Measurements from ENCODE around the gene KRT39.
"Not testable (repeated sequence)": the region's sequence is repeated elsewhere in the genome, so short reads cannot be mapped to it uniquely, and the experiment has no call there.

KRT39 gene

GRCh38 chr17:40966848-40967247 is at the start of gene KRT39:
Gene KRT39 (minus strand): TSS chr17:40966948. CDS start chr17:40966856, 92 bp downstream.
- DNase-seq (ENCODE audit: low read depth) = no peak

DNA sequence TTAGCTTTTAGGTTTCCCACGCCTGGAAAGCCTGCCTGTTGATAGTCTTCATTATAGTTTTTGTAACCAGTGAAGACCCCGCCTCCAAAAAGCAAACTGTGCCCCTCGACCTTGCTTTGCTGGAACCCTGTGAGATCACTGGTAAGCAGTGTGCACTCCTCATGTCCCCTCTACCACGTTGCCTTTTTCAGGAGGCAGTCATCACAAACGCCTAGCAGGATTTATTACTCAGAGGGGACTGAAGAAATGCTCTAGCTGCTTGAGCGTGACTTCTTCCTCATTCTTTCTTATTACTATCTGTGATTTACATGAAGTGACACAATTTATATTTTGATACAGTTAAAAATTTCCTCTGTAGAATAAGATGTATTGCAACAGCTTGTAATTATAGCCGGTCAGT is 48.7 kb upstream of the KRT39 start:
- DNase-seq (ENCODE audit: low read depth) = no peak

DNA sequence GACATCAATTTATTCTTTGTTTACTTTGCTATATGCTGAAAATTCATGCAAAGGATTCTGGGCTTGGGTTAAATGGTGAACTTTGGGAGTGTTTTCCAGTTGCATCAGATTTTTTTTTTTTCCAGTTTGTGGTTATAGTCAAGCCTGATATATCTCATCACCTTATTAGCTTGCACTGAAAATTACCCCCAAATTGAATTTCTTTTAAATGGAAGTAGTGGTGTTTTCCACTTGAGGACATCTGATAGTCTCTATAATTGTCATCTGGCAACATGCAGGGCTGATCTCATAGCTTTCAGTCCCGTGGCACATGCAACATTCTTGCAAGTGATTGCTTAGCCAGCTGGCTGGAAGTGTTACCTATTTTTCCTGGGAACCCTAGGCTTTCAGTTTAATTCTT is 46.9 kb upstream of the KRT39 start:
- peak; percentile 72 for DNase-seq (ENCODE audit: low read depth)

- no peak for DNase-seq (ENCODE audit: low read depth)
Measured at GRCh38 chr17:41013181-41013580, 46.4 kb upstream of the KRT39 start.

GRCh38 chr17:41012326-41013120 is 45.8 kb upstream of the KRT39 start:
- DNase-seq (ENCODE audit: low read depth) = no peak

- peak; percentile 33 for DNase-seq (ENCODE audit: low read depth)
Measured at GRCh38 chr17:41010441-41010840, 43.7 kb upstream of the KRT39 start.

GRCh38 chr17:41009936-41010335 is 43.2 kb upstream of the KRT39 start:
- DNase-seq (ENCODE audit: low read depth) = no peak

DNA sequence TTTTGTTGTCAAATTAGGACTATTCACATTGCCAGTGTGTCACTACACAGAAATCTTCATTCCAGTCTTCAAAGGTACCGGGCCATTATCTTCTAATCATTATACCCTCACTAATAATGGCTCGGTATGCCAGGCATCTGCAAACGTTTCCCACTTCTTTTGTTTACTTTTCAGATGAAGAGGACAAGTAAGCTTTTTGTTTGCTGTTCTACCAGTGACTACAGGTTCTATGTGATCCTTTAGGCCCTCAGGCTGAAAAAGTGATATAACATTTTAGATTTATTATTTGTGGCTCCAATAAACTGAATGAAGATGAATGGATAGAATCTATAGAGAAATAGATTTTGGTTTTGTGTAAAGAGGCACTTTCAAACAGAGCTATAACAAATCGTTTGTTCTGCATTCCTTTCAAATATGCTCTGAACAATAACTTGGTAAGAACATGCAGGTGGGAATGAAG is 42.6 kb upstream of the KRT39 start:
- no peak for DNase-seq (ENCODE audit: low read depth)

- no peak for DNase-seq (ENCODE audit: low read depth)
Measured at GRCh38 chr17:41008811-41009210, 42.1 kb upstream of the KRT39 start, which contains the start of gene KRTAP3-1. Gene KRTAP3-1 (minus strand): TSS chr17:41009128. CDS start chr17:41009074, 54 bp downstream.

DNA sequence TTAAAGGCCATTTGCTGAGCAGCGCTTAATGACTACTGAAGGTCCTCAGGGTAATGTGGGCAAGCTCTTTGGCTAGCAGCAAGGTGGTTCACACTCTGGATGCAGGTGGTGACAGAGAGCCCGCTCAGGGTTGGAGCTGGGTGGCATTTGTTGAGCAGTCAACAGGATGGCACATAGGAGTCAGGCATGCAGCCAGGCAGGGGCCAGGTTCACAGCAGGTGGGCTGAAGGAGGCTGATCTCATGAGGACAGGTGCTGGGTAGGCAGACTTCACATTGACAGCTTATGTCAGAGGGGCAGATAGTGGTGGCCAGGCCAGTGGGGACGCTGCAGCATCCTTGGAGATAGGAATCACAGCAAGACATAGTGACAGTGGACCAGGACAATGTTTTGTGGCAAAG is 37.6 kb upstream of the KRT39 start:
- no peak for DNase-seq (ENCODE audit: low read depth)

DNA sequence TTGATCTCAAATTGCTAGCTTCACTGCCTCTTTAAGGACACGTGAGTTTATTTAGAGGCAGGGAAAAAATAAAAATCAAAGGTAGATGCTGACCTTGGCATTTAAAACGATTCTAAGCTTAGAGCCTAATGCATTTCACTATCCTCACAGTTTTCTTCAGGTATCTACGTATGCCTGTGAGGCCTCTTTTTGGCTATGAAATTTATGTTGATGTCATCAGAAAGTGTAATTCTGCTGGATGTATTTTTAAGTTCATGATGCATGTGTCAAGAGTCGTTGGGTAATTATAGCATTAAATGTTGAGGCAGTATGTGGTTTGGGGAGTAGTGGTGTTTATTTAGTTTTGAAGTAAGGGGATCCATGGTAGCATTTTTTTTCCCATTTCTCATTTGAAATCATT is 37.2 kb upstream of the KRT39 start:
- DNase-seq (ENCODE audit: low read depth) = no peak

GRCh38 chr17:41002814-41003213 is 36.1 kb upstream of the KRT39 start:
- no peak for DNase-seq (ENCODE audit: low read depth)

DNA sequence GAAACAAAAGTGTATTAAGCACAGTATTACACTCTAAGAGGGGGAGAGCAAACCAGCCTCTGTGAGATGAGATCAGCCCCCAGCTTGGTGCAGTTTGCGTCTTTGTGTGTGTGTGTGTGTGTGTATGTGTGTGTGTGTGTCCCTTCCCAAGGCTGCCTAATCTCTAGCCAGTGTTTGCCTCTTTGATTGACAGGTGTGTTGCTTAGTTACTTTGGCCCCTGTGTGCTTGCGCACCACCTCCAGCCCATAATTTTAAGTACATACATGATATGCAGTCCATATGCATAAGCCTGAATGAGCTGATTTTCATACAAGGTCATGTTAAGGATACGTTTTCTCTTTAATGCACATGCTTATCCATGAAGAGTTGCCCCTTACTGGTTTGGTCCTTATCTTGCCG is 35.0 kb upstream of the KRT39 start:
- DNase-seq (ENCODE audit: low read depth) = no peak

- DNase-seq (ENCODE audit: low read depth) = not testable (repeated sequence)
Measured at GRCh38 chr17:40999563-40999962, 32.8 kb upstream of the KRT39 start, which contains the start of gene KRTAP3-2. Gene KRTAP3-2 (minus strand): TSS chr17:40999906. CDS start chr17:40999853, 53 bp downstream.

DNA sequence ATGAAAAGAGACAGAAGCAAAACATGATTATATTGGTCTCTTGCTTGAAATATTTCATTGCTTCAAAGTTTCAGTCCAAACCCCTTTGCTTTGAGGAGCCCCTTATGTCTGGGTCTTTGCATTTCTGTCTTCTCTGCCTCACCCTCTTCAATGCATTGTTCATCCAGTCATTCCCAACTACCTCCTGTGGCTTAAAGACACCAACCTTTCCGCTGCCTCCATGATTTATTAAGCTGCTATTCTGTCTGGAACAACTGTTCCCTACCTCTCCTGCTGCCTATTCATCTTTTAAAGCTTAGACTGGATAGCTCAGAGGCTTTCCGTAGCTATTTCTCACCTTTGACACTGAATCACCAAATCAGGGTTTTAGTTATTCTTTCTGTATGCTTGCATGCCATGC is 30.6 kb upstream of the KRT39 start:
- DNase-seq (ENCODE audit: low read depth) = no peak

- no peak for DNase-seq (ENCODE audit: low read depth)
Measured at GRCh38 chr17:40996829-40997228, 30.1 kb upstream of the KRT39 start.

GRCh38 chr17:40995116-40995515 is 28.4 kb upstream of the KRT39 start:
- no peak for DNase-seq (ENCODE audit: low read depth)

GRCh38 chr17:40993839-40994238 is 27.1 kb upstream of the KRT39 start, which contains the start of gene KRTAP3-3:
Gene KRTAP3-3 (minus strand): TSS chr17:40994164. CDS start chr17:40994097, 67 bp downstream.
- DNase-seq (ENCODE audit: low read depth) = no peak

GRCh38 chr17:40993084-40993483 is 26.3 kb upstream of the KRT39 start:
- no peak for DNase-seq (ENCODE audit: low read depth)

DNA sequence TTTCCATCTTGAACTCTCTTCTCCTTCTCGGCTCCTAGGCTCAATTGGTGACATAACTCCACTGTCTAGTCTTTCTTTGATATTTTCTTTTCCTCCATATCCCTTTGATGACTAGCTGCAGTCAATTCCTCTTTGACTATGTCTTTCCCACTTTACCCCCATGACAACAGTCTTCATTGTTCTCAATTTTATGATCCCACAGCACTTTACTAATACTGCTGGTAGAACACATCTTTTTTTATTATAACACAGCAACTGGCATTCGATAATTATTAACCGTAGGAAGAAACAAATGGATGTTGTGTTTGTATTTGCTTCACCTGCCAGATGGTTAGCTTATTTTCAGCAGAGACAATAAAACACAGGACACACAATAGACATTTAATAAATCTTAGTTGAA is 25.9 kb upstream of the KRT39 start:
- no peak for DNase-seq (ENCODE audit: low read depth)

GRCh38 chr17:40986920-40987319 is 20.2 kb upstream of the KRT39 start:
- no peak for DNase-seq (ENCODE audit: low read depth)

- no peak for DNase-seq (ENCODE audit: low read depth)
Measured at GRCh38 chr17:40984226-40984625, 17.5 kb upstream of the KRT39 start, which contains the start of gene KRT40. Gene KRT40 (minus strand): TSS chr17:40984326. CDS start chr17:40984273, 53 bp downstream.

DNA sequence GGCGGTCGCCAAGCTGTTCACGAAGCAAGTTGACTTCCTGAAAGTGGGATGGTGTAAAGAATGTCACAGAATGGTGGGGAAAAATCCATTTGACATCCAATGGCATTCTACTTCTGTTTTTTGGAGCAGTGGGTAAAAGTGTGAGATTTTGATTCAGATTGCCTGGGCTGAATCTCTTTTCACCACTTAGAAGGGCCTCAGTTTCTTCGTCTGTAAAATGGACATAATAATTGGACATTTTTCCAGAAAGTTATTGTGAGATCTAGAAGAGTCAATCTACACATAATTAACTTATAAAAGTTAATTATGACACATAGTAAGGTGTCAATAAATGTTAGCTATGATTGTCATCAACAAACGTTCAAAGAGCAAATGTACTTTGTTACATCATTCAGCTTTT is 14.4 kb upstream of the KRT39 start:
- no peak for DNase-seq (ENCODE audit: low read depth)

GRCh38 chr17:40980596-40980995 is 13.8 kb upstream of the KRT39 start:
- DNase-seq (ENCODE audit: low read depth) = peak; percentile 52
